Measurements from ENCODE around the gene DMC1. TPM values are rescaled to one million over a fixed set of nuclear protein-coding genes. Genes with fewer than 3 reads are reported as not detected.
A peak's percentile ranks its signal among the peaks of the same experiment; 100 is the strongest.

Gene DMC1
- total and polyA plus RNA-seq, 5 donors, result 0.83 to 6.5 (median 2.1) TPM

DNA sequence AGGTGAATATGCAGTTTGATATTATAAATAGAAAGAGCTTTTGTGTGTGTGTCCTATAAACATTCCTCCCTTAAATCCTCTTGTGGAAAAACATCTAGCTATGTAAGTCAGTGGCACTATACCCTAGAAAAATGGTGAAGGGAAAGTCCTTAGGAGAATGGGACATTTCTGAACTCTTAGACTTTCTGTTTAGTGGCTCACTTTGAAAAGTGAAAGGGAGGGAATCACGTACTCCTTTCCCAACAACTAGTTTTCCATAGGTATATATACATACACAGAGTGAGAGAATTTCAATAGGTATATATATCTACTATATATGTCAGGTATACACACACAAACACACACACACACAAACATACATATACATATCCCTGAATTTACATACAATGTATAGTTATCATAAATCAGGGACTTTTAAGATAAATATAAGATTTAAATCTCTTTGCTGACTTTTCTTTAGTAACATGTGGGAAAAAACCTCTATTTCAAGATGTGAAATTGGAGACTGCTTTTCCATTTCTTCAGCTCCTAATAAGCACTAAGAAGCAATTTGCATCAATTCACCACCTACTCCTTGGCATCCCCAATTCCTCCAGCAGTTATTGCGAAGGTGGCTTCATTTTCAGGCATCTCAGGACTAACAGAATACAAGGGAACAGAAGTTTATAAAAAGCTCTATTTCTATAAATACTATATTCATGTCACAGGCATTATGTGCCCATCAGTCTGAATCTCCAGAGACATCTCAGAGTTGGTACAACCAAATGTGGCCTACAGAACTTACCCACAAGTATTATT is 50.3 kb downstream of the DMC1 start:
- WGBS, result 96% methylated on average over 2 of the region's 2 CpGs
- no peak for DNase-seq
- intact Hi-C loops (cut with DNase I), result loop anchor here in 1 of 4 donors (10.0 kb wide), 1 partner anchor 45 kb away; no protein-coding TSS in a partner anchor
- ATAC-seq, result no peak
- Histone ChIP-seq H3K4me1 (ENCODE audit: control insufficient read depth, insufficient read depth, low read length) (no peaks in the 10 kb centered on the region), H3K4me3 (ENCODE audit: low read length) (no peak overlapping the region), H3K9me3 (ENCODE audit: control insufficient read depth, low read length) (no peaks in the 10 kb centered on the region), H3K27ac (ENCODE audit: low read length) (no peak overlapping the region), H3K27me3 (ENCODE audit: control insufficient read depth, insufficient read depth) (no peaks in the 10 kb centered on the region)

DNA sequence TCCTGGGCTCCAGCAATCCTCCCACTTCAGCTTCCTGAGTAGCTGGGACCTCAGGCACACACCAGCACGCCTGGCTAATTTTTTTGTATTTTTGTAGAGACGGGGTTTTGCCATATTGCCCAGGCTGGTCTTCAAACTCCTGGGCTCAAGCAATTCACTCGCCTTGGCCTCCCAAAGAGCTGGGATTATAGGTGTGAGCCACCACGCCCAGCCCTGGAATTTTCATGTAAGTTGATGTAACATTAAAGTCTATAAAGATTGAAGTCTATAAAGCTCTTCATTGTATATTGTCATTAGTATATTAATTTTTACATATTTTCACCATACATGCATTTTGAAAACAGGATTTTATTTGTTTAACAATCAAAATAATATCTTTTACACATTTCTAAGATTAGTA is 51.4 kb downstream of the DMC1 start:
- intact Hi-C loops (cut with DNase I), result loop anchor here in 1 of 4 donors (10.0 kb wide), 1 partner anchor 46 kb away; no protein-coding TSS in a partner anchor

DNA sequence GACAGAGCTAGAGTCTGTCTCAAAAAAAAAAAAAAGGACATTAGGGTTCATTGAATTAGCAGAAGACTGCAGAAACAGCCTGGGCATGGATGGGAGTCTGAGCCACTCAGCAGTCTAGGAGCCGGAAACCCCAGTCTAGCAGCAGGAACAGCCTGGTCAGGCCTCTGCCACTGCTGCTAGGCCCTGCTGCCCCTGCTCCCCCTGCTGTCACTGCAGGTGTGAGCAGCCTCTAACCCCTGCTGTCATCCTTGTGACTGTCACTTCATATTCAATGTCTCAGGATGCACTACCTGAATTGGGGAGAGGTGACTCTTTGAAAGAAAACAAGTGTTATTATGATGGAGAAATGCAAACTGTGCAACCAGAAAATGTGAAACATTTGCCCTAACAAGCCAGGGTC is 56.9 kb downstream of the DMC1 start:
- 73% methylated on average over 1 of the region's 1 CpG for WGBS
- Histone ChIP-seq H3K27ac (ENCODE audit: low read length) (no peak overlapping the region), H3K4me1 (ENCODE audit: control insufficient read depth, insufficient read depth, low read length) (no peaks in the 10 kb centered on the region), H3K27me3 (ENCODE audit: control insufficient read depth, insufficient read depth) (no peaks in the 10 kb centered on the region), H3K9me3 (ENCODE audit: control insufficient read depth, low read length) (no peaks in the 10 kb centered on the region), H3K4me3 (ENCODE audit: low read length) (no peak overlapping the region)
- peak in 1 of 2 donors; percentile 40 for ATAC-seq
- DNase-seq, result no peak
- intact Hi-C loops (cut with DNase I), result loop anchor here in 1 of 4 donors (10.0 kb wide), 1 partner anchor 52 kb away; no protein-coding TSS in a partner anchor

More for the DNA sequence above, 51.4 kb downstream of the DMC1 start:
- WGBS, result 95% methylated on average over 4 of the region's 4 CpGs
- no peaks in the 10 kb centered on the region for H3K27me3 ChIP-seq (ENCODE audit: control insufficient read depth, insufficient read depth)
- no peaks in the 10 kb centered on the region for H3K4me1 ChIP-seq (ENCODE audit: control insufficient read depth, insufficient read depth, low read length)
- ATAC-seq (no peak), DNase-seq (no peak)
- no peak overlapping the region for H3K4me3 ChIP-seq (ENCODE audit: low read length)
- no peak overlapping the region for H3K27ac ChIP-seq (ENCODE audit: low read length)
- no peaks in the 10 kb centered on the region for H3K9me3 ChIP-seq (ENCODE audit: control insufficient read depth, low read length)

DNA sequence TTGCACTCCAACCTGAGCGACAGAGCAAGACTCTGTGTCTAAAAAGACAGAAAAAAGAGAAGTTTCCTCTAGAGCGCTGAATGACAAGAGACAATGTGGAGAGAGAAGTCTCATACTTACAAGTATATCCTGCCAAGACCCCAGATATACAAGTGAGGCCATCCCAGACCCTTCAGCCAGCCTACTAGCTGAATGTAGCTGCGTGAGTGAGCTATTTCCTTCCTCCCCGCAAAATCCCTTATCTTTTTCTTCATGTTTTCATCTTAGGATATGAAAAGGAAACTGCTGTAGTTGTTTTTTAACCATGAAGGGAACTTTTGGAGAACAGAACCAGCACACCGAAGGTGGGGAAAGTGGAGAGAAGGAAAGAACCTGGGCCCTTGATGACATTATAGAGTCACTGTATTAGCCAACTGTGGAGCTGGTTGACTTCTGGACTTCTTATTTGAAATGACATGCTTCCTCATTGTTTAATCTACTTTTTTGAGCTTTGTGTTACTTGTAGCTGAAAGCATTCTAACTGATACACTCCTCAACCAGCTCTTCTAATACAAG is 59.5 kb downstream of the DMC1 start:
- ATAC-seq (no peak), DNase-seq (no peak)
- Histone ChIP-seq H3K27ac (ENCODE audit: low read length) (no peak overlapping the region), H3K4me3 (ENCODE audit: low read length) (no peak overlapping the region), H3K4me1 (ENCODE audit: control insufficient read depth, insufficient read depth, low read length) (no peaks in the 10 kb centered on the region), H3K9me3 (ENCODE audit: control insufficient read depth, low read length) (no peaks in the 10 kb centered on the region), H3K27me3 (ENCODE audit: control insufficient read depth, insufficient read depth) (no peaks in the 10 kb centered on the region)
- 80% methylated on average over 5 of the region's 5 CpGs for WGBS
- intact Hi-C loops (cut with DNase I), result loop anchor here in 1 of 4 donors (10.0 kb wide), 1 partner anchor 54 kb away; no protein-coding TSS in a partner anchor

DNA sequence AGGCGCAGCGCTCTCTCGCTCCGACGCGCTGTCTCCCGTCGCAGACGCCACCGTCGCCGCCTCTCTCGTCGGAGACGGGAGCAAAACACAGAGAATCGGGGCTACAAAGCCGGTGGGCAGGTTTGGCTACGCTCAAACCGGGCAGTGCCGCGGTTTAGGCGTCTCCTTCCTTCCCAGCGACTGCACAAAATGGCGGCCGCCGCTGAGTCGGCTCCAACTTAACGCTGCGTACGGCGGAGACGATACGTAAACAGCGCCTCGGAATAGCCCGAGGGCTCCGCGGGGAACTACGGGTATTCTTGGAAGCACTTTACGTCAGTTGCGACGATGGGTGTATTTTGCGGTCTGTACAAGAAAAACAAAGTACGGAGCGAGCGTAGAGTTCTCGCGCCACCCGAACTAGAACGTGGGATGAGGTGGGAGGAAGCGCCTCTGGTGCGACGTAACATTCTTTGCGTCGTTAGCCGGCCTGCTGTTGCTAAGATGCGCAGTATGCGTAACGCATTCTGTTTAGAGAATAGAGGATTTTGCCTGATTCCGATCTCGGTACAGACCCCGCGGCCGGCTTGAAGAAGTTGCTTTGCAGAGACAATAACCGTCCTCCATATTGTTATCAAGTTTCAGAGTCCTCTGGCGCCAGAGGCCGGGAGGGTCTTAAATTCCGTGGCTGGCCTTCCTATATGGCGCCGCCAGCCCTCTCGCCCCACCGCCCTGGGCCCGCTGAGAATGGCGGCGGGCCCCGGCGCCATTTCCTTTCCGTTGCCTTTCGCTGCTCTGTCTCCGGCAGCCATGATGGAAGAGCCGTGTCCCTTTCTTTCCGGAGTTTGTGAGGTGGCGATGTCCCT is 63.6 kb downstream of the DMC1 start, which contains the start of gene DDX17:
Gene DDX17 (minus strand): TSS at position 194 of the 845 bp plus-strand sequence.
- DNase-seq (peak; percentile 93 to 96 (median 96)), ATAC-seq (peak; percentile 92 to 93)
- Histone ChIP-seq H3K27me3 (ENCODE audit: control insufficient read depth, insufficient read depth) (no peaks in the 10 kb centered on the region), H3K9me3 (ENCODE audit: control insufficient read depth, low read length) (no peaks in the 10 kb centered on the region), H3K4me3 (ENCODE audit: low read length) (peak within 1 kb of the TSS; percentile 96), H3K27ac (ENCODE audit: low read length) (peak within 1 kb of the TSS; percentile 100), H3K4me1 (ENCODE audit: control insufficient read depth, insufficient read depth, low read length) (peaks cover 2% of the 10 kb centered on the region)
- under 1% methylated on average over 83 of the region's 83 CpGs for WGBS
- intact Hi-C loops (cut with DNase I), result loop anchor here in 2 of 4 donors (5.0 to 10.0 kb wide), 2 partner anchors 66 to 102 kb away; partner anchors contain the start of gene DMC1 (in 1 of the 2)

DNA sequence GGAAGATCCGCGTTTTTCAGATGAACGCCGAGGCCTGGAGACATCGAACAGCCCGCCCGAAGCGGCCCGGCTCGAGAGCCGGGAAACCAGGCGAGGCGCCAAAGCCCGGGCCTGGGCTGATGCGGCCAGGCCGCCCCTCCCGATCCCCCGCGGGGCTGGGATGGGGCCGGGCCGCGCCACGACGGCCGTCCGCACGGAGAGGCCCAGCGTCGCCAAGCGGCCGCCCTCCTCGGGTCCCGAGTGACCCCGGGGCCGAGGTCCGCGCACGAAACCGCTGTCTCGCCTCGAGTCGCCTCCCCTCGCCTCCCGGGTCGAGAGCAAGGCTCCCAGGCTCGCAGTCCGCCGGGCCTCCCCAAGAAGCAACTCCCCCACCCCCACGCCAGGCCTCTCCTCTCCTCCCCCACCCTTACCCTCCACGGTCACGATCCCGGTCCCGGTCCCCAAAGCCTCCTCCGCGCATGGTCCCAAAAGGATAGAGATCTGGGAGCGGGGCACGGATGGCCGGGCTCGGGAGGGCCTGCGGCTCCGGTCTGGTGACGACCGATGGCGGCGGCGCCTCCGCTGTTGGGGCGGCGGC is 64.4 kb downstream of the DMC1 start:
- DNase-seq, result peak; percentile 84 to 94 (median 94)

DNA sequence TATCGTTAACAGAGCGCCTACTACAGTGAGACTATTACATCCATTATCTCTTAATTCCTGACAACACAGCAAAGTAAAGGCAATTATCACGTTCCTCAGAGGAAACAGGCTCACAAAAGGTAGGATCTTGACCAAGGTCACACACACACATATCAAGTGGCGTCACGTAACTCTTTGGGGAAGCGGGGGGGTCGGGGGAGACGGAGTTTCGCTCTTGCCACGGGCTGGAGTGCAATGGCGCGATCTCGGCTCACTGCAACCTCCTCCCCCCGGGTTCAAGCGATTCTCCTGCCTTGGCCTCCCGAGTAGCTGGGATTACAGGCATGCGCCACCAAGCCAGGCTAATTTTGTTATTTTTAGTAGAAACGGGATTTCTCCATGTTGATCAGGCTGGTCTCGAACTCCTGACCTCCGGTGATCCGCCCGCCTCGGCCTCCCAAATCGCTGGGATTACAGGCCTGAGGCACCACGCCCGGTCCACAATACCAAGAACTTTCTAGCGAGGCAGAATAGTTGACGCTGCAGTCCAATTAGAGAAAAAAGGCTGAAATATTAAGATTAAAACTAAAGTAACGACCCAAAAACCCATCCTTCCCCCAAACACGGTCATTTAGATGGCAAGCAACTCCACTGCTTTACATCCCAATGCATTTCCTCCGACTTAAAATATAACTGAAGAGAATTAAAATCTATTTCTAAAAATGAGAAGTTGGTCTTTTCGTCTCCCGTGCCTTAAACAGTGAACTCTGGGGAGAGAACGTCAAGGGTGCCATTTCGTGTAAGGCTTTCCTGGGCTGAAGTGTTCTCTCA is 65.0 kb downstream of the DMC1 start:
- peak overlapping the region; percentile 96 for H3K4me3 ChIP-seq (ENCODE audit: low read length)
- WGBS, result 1% methylated on average over 35 of the region's 35 CpGs
- no peaks in the 10 kb centered on the region for H3K27me3 ChIP-seq (ENCODE audit: control insufficient read depth, insufficient read depth)
- peak overlapping the region; percentile 100 for H3K27ac ChIP-seq (ENCODE audit: low read length)
- intact Hi-C loops (cut with DNase I), result loop anchor here in 2 of 4 donors (5.0 to 10.0 kb wide), 2 partner anchors 67 to 100 kb away; partner anchors contain the start of gene DMC1 (in 1 of the 2)
- DNase-seq, result peak; percentile 60 to 82 (median 80)
- H3K4me1 ChIP-seq (ENCODE audit: control insufficient read depth, insufficient read depth, low read length), result peaks cover 3% of the 10 kb centered on the region
- peak in 1 of 2 donors; percentile 23 for ATAC-seq
- H3K9me3 ChIP-seq (ENCODE audit: control insufficient read depth, low read length), result no peaks in the 10 kb centered on the region

More for the DNA sequence above, 64.4 kb downstream of the DMC1 start:
- Histone ChIP-seq H3K9me3 (ENCODE audit: control insufficient read depth, low read length) (no peaks in the 10 kb centered on the region), H3K4me3 (ENCODE audit: low read length) (peak overlapping the region; percentile 96), H3K27ac (ENCODE audit: low read length) (peak overlapping the region; percentile 100), H3K27me3 (ENCODE audit: control insufficient read depth, insufficient read depth) (no peaks in the 10 kb centered on the region), H3K4me1 (ENCODE audit: control insufficient read depth, insufficient read depth, low read length) (peaks cover 2% of the 10 kb centered on the region)
- ATAC-seq, result peak; percentile 87 to 89
- under 1% methylated on average over 69 of the region's 69 CpGs for WGBS
- intact Hi-C loops (cut with DNase I), result loop anchor here in 2 of 4 donors (5.0 to 10.0 kb wide), 2 partner anchors 67 to 101 kb away; partner anchors contain the start of gene DMC1 (in 1 of the 2)

DNA sequence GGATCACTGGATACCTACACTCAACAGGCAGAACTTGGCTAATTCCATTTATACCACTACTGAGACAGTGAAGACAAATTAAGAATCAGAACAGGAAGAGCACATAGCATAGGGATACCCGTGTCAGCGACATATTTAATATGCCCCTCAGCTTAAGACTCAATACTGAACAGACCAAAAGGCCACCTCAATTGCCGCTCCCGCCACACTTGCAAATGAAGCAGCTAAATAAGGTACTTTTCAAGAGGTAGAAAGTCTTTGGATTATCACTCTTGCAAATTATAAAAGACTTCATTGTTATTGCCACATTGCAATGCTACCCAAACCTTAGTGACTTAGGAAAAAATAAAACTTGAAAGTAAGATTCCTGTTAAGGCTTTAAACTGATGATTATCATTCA is 67.0 kb downstream of the DMC1 start:
- DNase-seq (no peak), ATAC-seq (no peak)
- Histone ChIP-seq H3K4me3 (ENCODE audit: low read length) (peak overlapping the region; percentile 96), H3K4me1 (ENCODE audit: control insufficient read depth, insufficient read depth, low read length) (peaks cover 3% of the 10 kb centered on the region), H3K27me3 (ENCODE audit: control insufficient read depth, insufficient read depth) (no peaks in the 10 kb centered on the region), H3K27ac (ENCODE audit: low read length) (no peak overlapping the region), H3K9me3 (ENCODE audit: control insufficient read depth, low read length) (no peaks in the 10 kb centered on the region)
- WGBS, result 22% methylated on average over 4 of the region's 4 CpGs
- intact Hi-C loops (cut with DNase I), result loop anchor here in 1 of 4 donors (10.0 kb wide), 1 partner anchor 98 kb away; no protein-coding TSS in a partner anchor

DNA sequence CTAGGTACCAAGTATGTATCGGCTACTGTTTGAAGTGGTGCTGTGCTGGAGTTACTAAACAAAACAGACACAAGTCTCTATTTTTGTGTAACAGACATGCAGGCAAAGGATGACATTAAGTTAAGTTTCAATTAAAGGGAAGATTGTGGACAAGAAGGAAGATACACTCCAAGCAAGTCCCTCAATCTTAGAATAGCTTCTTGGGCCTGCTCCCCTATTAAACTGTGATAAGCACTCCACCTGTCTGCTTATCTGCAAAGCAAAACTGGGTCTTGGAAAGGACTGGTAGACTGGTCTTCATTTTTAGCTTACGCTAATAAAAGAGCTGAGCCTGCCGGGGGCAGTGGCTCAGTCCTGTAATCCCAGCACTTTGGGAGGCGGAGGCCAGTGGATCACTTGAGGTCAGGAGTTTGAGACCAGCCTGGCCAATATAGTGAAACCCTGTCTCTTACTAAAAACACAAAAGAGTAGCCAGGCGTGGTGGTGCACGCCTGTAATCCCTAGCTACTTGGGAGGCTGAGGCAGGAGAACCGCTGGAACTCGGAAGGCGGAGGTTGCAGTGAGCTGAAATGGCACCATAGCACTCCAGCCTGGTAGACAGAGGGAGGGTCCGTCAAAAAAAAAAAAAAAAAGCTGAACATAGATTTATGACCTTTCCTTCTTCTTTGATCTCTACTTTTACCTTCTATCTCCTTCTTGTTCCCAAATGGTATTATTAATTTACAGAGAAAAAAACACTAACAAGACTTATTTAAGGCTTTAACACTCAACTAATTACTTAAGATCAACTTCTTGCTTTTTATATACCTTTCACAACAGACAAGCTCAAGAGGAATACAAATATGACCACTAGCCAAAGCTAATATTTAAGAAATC is 67.9 kb downstream of the DMC1 start:
- H3K9me3 ChIP-seq (ENCODE audit: control insufficient read depth, low read length), result no peaks in the 10 kb centered on the region
- WGBS, result 80% methylated on average over 10 of the region's 10 CpGs
- H3K4me1 ChIP-seq (ENCODE audit: control insufficient read depth, insufficient read depth, low read length), result peaks cover 3% of the 10 kb centered on the region
- DNase-seq (no peak), ATAC-seq (no peak)
- intact Hi-C loops (cut with DNase I), result loop anchor here in 1 of 4 donors (10.0 kb wide), 1 partner anchor 97 kb away; no protein-coding TSS in a partner anchor
- peak overlapping the region; percentile 31 for H3K4me3 ChIP-seq (ENCODE audit: low read length)
- H3K27me3 ChIP-seq (ENCODE audit: control insufficient read depth, insufficient read depth), result no peaks in the 10 kb centered on the region
- H3K27ac ChIP-seq (ENCODE audit: low read length), result no peak overlapping the region
